Ectodermal cell (in vitro differentiated cells): ENCODE results near the gene MYCBPAP.

Source experiments
- H3K27ac ChIP-seq: 2 replicates; pipeline ENCODE4 v1.7.0; 2013; ENCODE audit warnings: mild to moderate bottlenecking, low read depth, low read length; ENCODE audit not compliant: insufficient read depth, poor library complexity, severe bottlenecking
- H3K27me3 ChIP-seq: 2 replicates; pipeline ENCODE4 v1.7.0; 2013; ENCODE audit warnings: mild to moderate bottlenecking, low read length; ENCODE audit not compliant: insufficient read depth, control insufficient read depth, poor library complexity, severe bottlenecking
- H3K36me3 ChIP-seq: one replicate; pipeline ENCODE4 v1.7.0; 2013; ENCODE audit warnings: low read length; ENCODE audit not compliant: control insufficient read depth, insufficient read depth
- H3K4me1 ChIP-seq: one replicate; pipeline ENCODE4 v1.7.0; 2013; ENCODE audit warnings: low read length; ENCODE audit not compliant: control insufficient read depth, insufficient read depth
- H3K4me3 ChIP-seq: 2 replicates; pipeline ENCODE4 v1.7.0; 2013; ENCODE audit warnings: low read depth, low read length, control low read depth; ENCODE audit not compliant: insufficient read depth
- H3K9me3 ChIP-seq: 2 replicates; pipeline ENCODE4 v1.7.0; 2013; ENCODE audit warnings: mild to moderate bottlenecking, low read length, moderate library complexity; ENCODE audit not compliant: control insufficient read depth
- WGBS, 2 experiments: methylation state at CpG; one replicate each; pipeline ENCODE4 v1.1.7; 2013; ENCODE audit warnings: missing lambda C conversion rate in 2 of 2; 5-methylcytosine and 5-hydroxymethylcytosine counted together

MYCBPAP gene

GRCh38 chr17:50569592-50569991 is 61.4 kb downstream of the MYCBPAP start:
- Histone ChIP-seq H3K4me3 (no peak overlapping the region), H3K36me3 (peaks cover 9% of the 10 kb centered on the region), H3K4me1 (peaks cover 46% of the 10 kb centered on the region), H3K9me3 (no peaks in the 10 kb centered on the region), H3K27me3 (peaks cover 3% of the 10 kb centered on the region), H3K27ac (no peak overlapping the region)
- WGBS, 2 experiments, result 76 to 83% methylated on average over 7 of the region's 7 CpGs

GRCh38 chr17:50570032-50570431 is 61.8 kb downstream of the MYCBPAP start:
- no peaks in the 10 kb centered on the region for H3K9me3 ChIP-seq
- WGBS, 2 experiments, result 82 to 85% methylated on average over 8 of the region's 8 CpGs
- no peaks in the 10 kb centered on the region for H3K27me3 ChIP-seq
- no peak overlapping the region for H3K4me3 ChIP-seq
- H3K4me1 ChIP-seq, result peaks cover 42% of the 10 kb centered on the region
- H3K36me3 ChIP-seq, result peaks cover 9% of the 10 kb centered on the region
- H3K27ac ChIP-seq, result no peak overlapping the region

DNA sequence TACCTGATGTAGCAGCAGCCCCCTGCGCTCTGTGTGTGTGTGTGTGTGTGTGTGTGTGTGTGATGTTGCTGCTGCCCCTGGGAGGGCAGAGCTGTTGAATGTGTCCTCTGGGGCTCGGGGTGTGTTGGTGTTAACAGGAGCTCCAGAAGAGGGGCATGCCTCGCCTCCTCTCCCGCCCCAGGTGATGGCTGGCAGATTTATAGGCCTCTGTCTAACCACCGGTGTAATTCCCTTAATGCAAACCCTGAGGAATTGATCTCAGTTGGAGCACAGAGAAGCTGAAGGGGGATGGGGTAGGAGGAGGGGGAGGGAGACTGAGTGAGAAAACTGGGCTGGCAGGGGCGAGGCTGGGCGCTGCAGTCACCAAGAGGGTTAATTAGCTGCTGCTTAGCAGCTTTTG is 62.3 kb downstream of the MYCBPAP start:
- peaks cover 9% of the 10 kb centered on the region for H3K36me3 ChIP-seq
- WGBS, 2 experiments, result 62 to 63% methylated on average over 7 of the region's 7 CpGs
- H3K4me1 ChIP-seq, result peaks cover 37% of the 10 kb centered on the region
- no peaks in the 10 kb centered on the region for H3K27me3 ChIP-seq
- no peak overlapping the region for H3K27ac ChIP-seq
- H3K4me3 ChIP-seq, result no peak overlapping the region
- no peaks in the 10 kb centered on the region for H3K9me3 ChIP-seq

DNA sequence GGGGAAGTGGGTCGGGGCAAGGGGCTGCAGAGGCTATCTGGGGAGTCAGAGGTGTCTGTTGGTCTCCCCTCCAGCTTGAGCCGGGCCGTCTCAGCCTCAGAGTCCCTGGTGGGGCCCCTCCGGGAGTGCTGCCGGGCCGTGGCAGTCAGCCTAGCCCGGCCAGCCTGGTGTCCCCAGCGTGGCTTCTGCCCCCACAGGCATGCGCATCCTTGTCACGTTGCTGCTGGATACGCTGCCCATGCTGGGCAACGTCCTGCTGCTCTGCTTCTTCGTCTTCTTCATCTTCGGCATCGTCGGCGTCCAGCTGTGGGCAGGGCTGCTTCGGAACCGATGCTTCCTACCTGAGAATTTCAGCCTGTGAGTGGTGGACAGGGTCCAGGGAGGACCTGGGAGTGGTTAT is 63.4 kb downstream of the MYCBPAP start:
- Histone ChIP-seq H3K4me3 (no peak overlapping the region), H3K4me1 (peaks cover 26% of the 10 kb centered on the region), H3K27ac (no peak overlapping the region), H3K36me3 (peaks cover 9% of the 10 kb centered on the region), H3K9me3 (no peaks in the 10 kb centered on the region), H3K27me3 (no peaks in the 10 kb centered on the region)
- WGBS, 2 experiments, result 89 to 91% methylated on average over 19 of the region's 19 CpGs

GRCh38 chr17:50572541-50572940 is 64.3 kb downstream of the MYCBPAP start:
- Histone ChIP-seq H3K4me1 (peaks cover 20% of the 10 kb centered on the region), H3K4me3 (no peak overlapping the region), H3K9me3 (no peaks in the 10 kb centered on the region), H3K27ac (no peak overlapping the region), H3K27me3 (no peaks in the 10 kb centered on the region), H3K36me3 (peaks cover 9% of the 10 kb centered on the region)
- 94 to 96% methylated on average over 20 of the region's 20 CpGs for WGBS, 2 experiments

- Histone ChIP-seq H3K4me1 (peaks cover 20% of the 10 kb centered on the region), H3K27ac (no peak overlapping the region), H3K9me3 (no peaks in the 10 kb centered on the region), H3K4me3 (no peak overlapping the region), H3K27me3 (no peaks in the 10 kb centered on the region), H3K36me3 (peaks cover 9% of the 10 kb centered on the region)
- 91 to 93% methylated on average over 12 of the region's 12 CpGs for WGBS, 2 experiments
Observed at GRCh38 chr17:50573866-50574611, 65.8 kb downstream of the MYCBPAP start.

DNA sequence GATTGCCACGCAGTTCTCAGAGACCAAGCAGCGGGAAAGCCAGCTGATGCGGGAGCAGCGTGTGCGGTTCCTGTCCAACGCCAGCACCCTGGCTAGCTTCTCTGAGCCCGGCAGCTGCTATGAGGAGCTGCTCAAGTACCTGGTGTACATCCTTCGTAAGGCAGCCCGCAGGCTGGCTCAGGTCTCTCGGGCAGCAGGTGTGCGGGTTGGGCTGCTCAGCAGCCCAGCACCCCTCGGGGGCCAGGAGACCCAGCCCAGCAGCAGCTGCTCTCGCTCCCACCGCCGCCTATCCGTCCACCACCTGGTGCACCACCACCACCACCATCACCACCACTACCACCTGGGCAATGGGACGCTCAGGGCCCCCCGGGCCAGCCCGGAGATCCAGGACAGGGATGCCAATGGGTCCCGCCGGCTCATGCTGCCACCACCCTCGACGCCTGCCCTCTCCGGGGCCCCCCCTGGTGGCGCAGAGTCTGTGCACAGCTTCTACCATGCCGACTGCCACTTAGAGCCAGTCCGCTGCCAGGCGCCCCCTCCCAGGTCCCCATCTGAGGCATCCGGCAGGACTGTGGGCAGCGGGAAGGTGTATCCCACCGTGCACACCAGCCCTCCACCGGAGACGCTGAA is 67.5 kb downstream of the MYCBPAP start:
- Histone ChIP-seq H3K4me3 (no peak overlapping the region), H3K9me3 (no peaks in the 10 kb centered on the region), H3K27ac (no peak overlapping the region), H3K36me3 (peaks cover 9% of the 10 kb centered on the region), H3K4me1 (peaks cover 14% of the 10 kb centered on the region), H3K27me3 (no peaks in the 10 kb centered on the region)
- WGBS, 2 experiments, result 91% methylated on average over 33 of the region's 33 CpGs

- Histone ChIP-seq H3K4me1 (peaks cover 12% of the 10 kb centered on the region), H3K27ac (no peak overlapping the region), H3K4me3 (no peak overlapping the region), H3K27me3 (no peaks in the 10 kb centered on the region), H3K36me3 (peaks cover 9% of the 10 kb centered on the region), H3K9me3 (no peaks in the 10 kb centered on the region)
- WGBS, 2 experiments, result 93% methylated on average over 13 of the region's 13 CpGs
Observed at GRCh38 chr17:50576864-50577263, 68.6 kb downstream of the MYCBPAP start.

- Histone ChIP-seq H3K27ac (no peak overlapping the region), H3K36me3 (peaks cover 8% of the 10 kb centered on the region), H3K27me3 (no peaks in the 10 kb centered on the region), H3K9me3 (no peaks in the 10 kb centered on the region), H3K4me1 (peaks cover 12% of the 10 kb centered on the region), H3K4me3 (no peak overlapping the region)
- 93 to 95% methylated on average over 13 of the region's 13 CpGs for WGBS, 2 experiments
Observed at GRCh38 chr17:50577451-50577954, 69.3 kb downstream of the MYCBPAP start.

GRCh38 chr17:50578173-50578572 is 69.9 kb downstream of the MYCBPAP start:
- Histone ChIP-seq H3K4me1 (peaks cover 18% of the 10 kb centered on the region), H3K4me3 (no peak overlapping the region), H3K27ac (no peak overlapping the region), H3K9me3 (no peaks in the 10 kb centered on the region), H3K36me3 (peaks cover 1% of the 10 kb centered on the region), H3K27me3 (no peaks in the 10 kb centered on the region)
- 94 to 95% methylated on average over 16 of the region's 16 CpGs for WGBS, 2 experiments
